DND-41 (cell line): Measurements from ENCODE around the gene FLOT1.
A peak's percentile ranks its signal among the peaks of the same experiment; 100 is the strongest.

Experiments
- ATAC-seq: fragments of 200-7000 bp; cut with Tn5 transposase; 3 replicates; pipeline ENCODE4 v1.9.1; 2021; ENCODE audit warnings: low read depth; ENCODE audit not compliant: insufficient read depth
- DNase-seq: peaks from one replicate; pipeline ENCODE4 v3.0.0-alpha.2; 2020
- H2AFZ ChIP-seq: 2 replicates; pipeline ENCODE4 v1.6.0; 2012; ENCODE audit warnings: low read depth, low read length
- H3K27ac ChIP-seq: 2 replicates; pipeline ENCODE4 v1.5.1; 2012; ENCODE audit warnings: low read length, inconsistent platforms
- H3K27me3 ChIP-seq: fragments of 200-600 bp; sonication (generic); 2 replicates; pipeline ENCODE4 v1.6.0; 2012; ENCODE audit warnings: low read length, mild to moderate bottlenecking, inconsistent platforms; ENCODE audit not compliant: insufficient read depth, poor library complexity
- H3K36me3 ChIP-seq: 2 replicates; pipeline ENCODE4 v1.5.1; 2012; ENCODE audit warnings: low read length, inconsistent platforms; ENCODE audit not compliant: insufficient read depth
- H3K4me1 ChIP-seq: 2 replicates; pipeline ENCODE4 v1.5.1; 2012; ENCODE audit warnings: mild to moderate bottlenecking, low read length; ENCODE audit not compliant: insufficient read depth
- H3K4me2 ChIP-seq: 2 replicates; pipeline ENCODE4 v1.6.0; 2012; ENCODE audit warnings: mild to moderate bottlenecking, moderate library complexity, low read length, inconsistent platforms; ENCODE audit not compliant: insufficient read depth
- H3K4me3 ChIP-seq, 2 experiments: fragments of 200-600 bp in 1 of 2; shearing (Covaris generic) in 1 of 2; 2 replicates each; pipeline ENCODE4 v1.5.1; 2012 to 2016; ENCODE audit warnings: inconsistent platforms in 2 of 2, low read length in 2 of 2, mild to moderate bottlenecking in 2 of 2, low read depth in 1 of 2, moderate library complexity in 1 of 2
- H3K79me2 ChIP-seq: 2 replicates; pipeline ENCODE4 v1.6.0; 2012; ENCODE audit warnings: low read length, inconsistent platforms; ENCODE audit not compliant: insufficient read depth
- H3K9ac ChIP-seq: 2 replicates; pipeline ENCODE4 v1.6.0; 2012; ENCODE audit warnings: low read depth, mild to moderate bottlenecking, inconsistent platforms, low read length, moderate library complexity
- H3K9me3 ChIP-seq: 2 replicates; pipeline ENCODE4 v1.5.1; 2012; ENCODE audit warnings: low read length, moderate library complexity, mild to moderate bottlenecking, inconsistent platforms; ENCODE audit not compliant: insufficient read depth, severe bottlenecking
- H4K20me1 ChIP-seq: 2 replicates; pipeline ENCODE4 v1.6.0; 2012; ENCODE audit warnings: low read length; ENCODE audit not compliant: insufficient read depth
- EZH2 ChIP-seq: IDR thresholded peaks from 3 replicates; pipeline ENCODE4 v1.6.1; 2012; ENCODE audit warnings: borderline replicate concordance, low read depth, mild to moderate bottlenecking, moderate library complexity, low read length, inconsistent platforms; ENCODE audit not compliant: severe bottlenecking
- TF ChIP-seq, protein P1 (sequence below): IDR thresholded peaks from 2 replicates; pipeline ENCODE4 v1.5.1; 2012; ENCODE audit warnings: borderline replicate concordance, low read length, moderate library complexity, mild to moderate bottlenecking; ENCODE audit not compliant: poor library complexity, severe bottlenecking; ENCODE audit errors: extremely low read depth

Gene FLOT1

DNA sequence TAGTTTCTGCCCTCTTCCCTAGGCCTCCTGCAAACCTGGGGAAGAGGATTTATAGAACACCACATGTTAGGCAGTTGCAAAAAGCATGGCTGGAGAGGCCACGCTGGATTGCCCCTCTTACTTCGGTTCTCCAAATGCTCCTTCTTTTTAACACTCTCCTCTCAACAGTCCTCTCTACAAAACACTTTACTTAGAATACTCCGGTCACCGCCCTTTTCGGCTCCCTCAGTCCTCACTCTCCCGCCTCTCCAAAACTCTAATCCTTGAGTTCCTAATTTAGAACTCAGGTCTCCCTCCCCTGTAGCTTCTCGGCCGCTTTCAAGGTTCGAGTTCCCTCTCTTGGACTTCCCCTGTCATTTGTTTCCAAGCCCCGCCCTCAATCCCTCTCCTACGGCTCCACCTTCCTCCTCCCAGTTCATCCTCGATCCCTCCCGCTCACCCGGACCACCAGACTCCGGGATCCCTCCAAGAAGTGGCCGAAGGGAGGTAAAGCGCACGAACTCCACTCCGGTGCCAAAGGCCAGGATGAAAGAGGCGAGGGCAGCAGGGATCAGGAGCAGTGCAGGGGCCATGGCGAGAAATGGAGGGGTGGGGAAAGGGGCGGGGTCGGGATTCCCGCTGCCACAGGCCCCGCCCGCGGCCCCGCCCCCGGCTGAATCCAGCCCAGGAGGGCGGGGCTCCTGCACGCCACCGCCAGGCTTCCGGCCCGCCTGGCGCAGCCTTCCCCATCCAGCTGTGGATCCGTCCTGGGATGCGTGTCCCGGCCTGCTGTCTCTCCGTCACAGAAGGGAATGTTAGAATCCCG lies 51.9 kb downstream of the FLOT1 start, which contains the start of gene NRM:
Gene NRM, minus strand, starts transcription at position 582 of the 805 bp plus-strand sequence. Its CDS starts 10 bp downstream, at position 572.
- H3K27ac ChIP-seq: peak within 1 kb of the TSS; percentile 92
- peak within 1 kb of the TSS; percentile 87 for H3K4me2 ChIP-seq
- no peaks in the 10 kb centered on the region for H3K27me3 ChIP-seq
- peaks cover 47% of the 10 kb centered on the region for H3K79me2 ChIP-seq
- no peaks in the 10 kb centered on the region for H3K9me3 ChIP-seq
- H3K36me3 ChIP-seq: peaks cover 5% of the 10 kb centered on the region; the same call in 1 of the 2 replicates
- H3K9ac ChIP-seq: peak within 1 kb of the TSS; percentile 72
- peaks cover 48% of the 10 kb centered on the region for H3K4me1 ChIP-seq
- peak; percentile 83 for DNase-seq
- peak within 1 kb of the TSS; percentile 98 for H2AFZ ChIP-seq
- TF ChIP-seq, protein P1, sequence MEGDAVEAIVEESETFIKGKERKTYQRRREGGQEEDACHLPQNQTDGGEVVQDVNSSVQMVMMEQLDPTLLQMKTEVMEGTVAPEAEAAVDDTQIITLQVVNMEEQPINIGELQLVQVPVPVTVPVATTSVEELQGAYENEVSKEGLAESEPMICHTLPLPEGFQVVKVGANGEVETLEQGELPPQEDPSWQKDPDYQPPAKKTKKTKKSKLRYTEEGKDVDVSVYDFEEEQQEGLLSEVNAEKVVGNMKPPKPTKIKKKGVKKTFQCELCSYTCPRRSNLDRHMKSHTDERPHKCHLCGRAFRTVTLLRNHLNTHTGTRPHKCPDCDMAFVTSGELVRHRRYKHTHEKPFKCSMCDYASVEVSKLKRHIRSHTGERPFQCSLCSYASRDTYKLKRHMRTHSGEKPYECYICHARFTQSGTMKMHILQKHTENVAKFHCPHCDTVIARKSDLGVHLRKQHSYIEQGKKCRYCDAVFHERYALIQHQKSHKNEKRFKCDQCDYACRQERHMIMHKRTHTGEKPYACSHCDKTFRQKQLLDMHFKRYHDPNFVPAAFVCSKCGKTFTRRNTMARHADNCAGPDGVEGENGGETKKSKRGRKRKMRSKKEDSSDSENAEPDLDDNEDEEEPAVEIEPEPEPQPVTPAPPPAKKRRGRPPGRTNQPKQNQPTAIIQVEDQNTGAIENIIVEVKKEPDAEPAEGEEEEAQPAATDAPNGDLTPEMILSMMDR: no peak
- TF ChIP-seq EZH2: no peak
- peak; percentile 59 for ATAC-seq
- peak within 1 kb of the TSS; percentile 85 to 87 for H3K4me3 ChIP-seq
- 0 out of 2 replicates have a peak, but pooled peaks cover 6% of the 10 kb centered on the region for H4K20me1 ChIP-seq

DNA sequence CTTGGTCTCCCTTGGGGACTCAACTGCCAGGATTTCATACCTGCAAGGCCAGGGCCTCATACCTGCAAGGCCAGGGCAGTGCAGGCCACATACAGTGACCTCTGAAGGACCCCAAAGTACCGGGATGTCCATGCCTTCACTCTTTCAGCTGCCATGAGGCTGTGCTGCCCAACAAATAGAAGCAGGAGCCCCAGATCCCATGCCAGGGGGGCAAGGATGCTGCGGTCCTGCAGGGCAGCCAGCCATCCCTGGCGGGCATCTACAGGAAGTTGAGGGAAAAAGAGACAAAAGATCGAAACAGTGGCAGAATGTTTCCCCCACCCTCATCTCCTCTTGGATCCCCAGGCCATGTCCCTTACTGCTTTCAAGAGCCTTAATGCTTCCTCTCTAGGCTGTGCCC lies 52.5 kb downstream of the FLOT1 start:
- DNase-seq: no peak
- Histone ChIP-seq H4K20me1 (0 out of 2 replicates have a peak, but pooled peaks cover 11% of the 10 kb centered on the region), H3K9me3 (no peaks in the 10 kb centered on the region), H3K27me3 (no peaks in the 10 kb centered on the region), H3K4me3 (peak overlapping the region; percentile 85 to 87), H3K4me2 (peak overlapping the region; percentile 87), H3K36me3 (peaks cover 12% of the 10 kb centered on the region; the same call in 1 of the 2 replicates), H3K4me1 (peaks cover 54% of the 10 kb centered on the region), H3K9ac (peak overlapping the region; percentile 72), H2AFZ (peak overlapping the region; percentile 98), H3K79me2 (peaks cover 53% of the 10 kb centered on the region), H3K27ac (peak overlapping the region; percentile 92)
- no peak for ATAC-seq
- no peak for TF ChIP-seq EZH2
- TF ChIP-seq, protein P1: no peak

DNA sequence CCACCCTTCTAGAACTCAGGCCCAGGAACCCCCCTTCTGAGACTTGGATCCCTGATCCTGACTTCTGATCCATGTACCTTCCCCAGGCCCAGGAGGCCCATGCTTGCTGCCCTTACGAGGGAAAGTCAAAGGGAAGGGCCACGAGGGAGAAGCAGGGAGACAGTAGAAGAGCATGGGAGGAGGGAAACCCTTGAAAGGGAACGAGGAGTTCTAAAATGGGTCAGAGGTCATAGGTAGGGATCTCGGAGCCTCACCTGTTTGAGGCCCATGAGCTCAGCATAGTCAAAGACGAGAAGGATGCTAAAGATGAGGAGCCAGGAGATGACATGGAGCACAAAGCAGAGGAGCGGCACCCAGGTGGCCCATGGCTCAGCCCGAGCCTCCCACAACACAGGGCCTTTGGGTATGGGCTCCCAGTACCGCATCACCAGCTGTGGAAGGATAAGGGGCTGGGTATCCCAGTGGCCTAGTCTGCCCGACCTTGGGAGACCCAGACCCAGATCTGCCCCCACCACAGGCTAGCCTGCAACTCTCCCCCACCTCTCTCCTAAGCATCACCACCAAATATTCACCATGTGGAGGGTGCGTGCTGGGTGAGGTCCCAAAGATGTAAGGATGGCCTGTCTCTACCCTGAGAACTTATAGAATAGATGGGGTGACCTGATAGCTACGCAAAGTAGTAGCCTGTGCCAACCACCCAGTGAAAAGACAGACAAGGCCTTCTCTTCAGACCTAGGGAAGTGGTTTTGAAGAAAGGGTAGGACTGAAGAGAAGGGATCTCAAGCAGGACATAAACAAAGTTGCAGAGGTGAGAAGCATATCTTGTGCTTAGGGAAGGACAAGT lies 53.2 kb downstream of the FLOT1 start:
- peaks cover 60% of the 10 kb centered on the region for H3K79me2 ChIP-seq
- H4K20me1 ChIP-seq: peaks cover 13% of the 10 kb centered on the region; the same call in 1 of the 2 replicates
- H3K9ac ChIP-seq: peak overlapping the region; percentile 72
- no peak for DNase-seq
- H3K4me3 ChIP-seq: peak overlapping the region in 1 of 2 experiments; percentile 87; a peak in 2 of 4 replicates
- H3K4me1 ChIP-seq: peaks cover 58% of the 10 kb centered on the region
- H3K27me3 ChIP-seq: no peaks in the 10 kb centered on the region
- H3K9me3 ChIP-seq: no peaks in the 10 kb centered on the region
- H2AFZ ChIP-seq: no peak overlapping the region
- ATAC-seq: no peak
- no peak for TF ChIP-seq EZH2
- TF ChIP-seq, protein P1: no peak
- H3K36me3 ChIP-seq: peaks cover 13% of the 10 kb centered on the region; the same call in 1 of the 2 replicates
- peak overlapping the region; percentile 87 for H3K4me2 ChIP-seq
- peak overlapping the region; percentile 92; the same call in 1 of the 2 replicates for H3K27ac ChIP-seq
